Neuronal stem cell (in vitro differentiated cells): ENCODE data around the gene MLANA.

Source experiments
- DNase-seq: peaks from one replicate; pipeline ENCODE4 v3.0.0-alpha.2; 2013; ENCODE audit warnings: low spot score
- H2AFZ ChIP-seq: one replicate; pipeline ENCODE4 v1.6.1; 2013; ENCODE audit warnings: mild to moderate bottlenecking, low read length, inconsistent platforms
- H2AK5ac ChIP-seq: 2 replicates; pipeline ENCODE4 v1.6.1; 2013; ENCODE audit warnings: low read depth, mild to moderate bottlenecking, inconsistent platforms, low read length, moderate library complexity, mixed read lengths
- H2BK120ac ChIP-seq: 2 replicates; pipeline ENCODE4 v1.6.1; 2013; ENCODE audit warnings: low read depth, mild to moderate bottlenecking, inconsistent platforms, low read length, moderate library complexity, mixed read lengths
- H2BK12ac ChIP-seq: one replicate; pipeline ENCODE4 v1.6.1; 2013; ENCODE audit warnings: low read length, inconsistent platforms
- H2BK15ac ChIP-seq: 2 replicates; pipeline ENCODE4 v1.6.1; 2013; ENCODE audit warnings: mild to moderate bottlenecking, low read length, inconsistent platforms, mixed read lengths
- H2BK5ac ChIP-seq: one replicate; pipeline ENCODE4 v1.6.1; 2013; ENCODE audit warnings: inconsistent platforms, mild to moderate bottlenecking, low read length, moderate library complexity
- H3K14ac ChIP-seq: one replicate; pipeline ENCODE4 v1.6.1; 2013; ENCODE audit warnings: low read length, inconsistent platforms
- H3K18ac ChIP-seq: 2 replicates; pipeline ENCODE4 v1.6.1; 2013; ENCODE audit warnings: low read length, inconsistent platforms
- H3K23ac ChIP-seq: 2 replicates; pipeline ENCODE4 v1.6.1; 2013; ENCODE audit warnings: low read depth, mild to moderate bottlenecking, mixed read lengths, low read length, inconsistent platforms; ENCODE audit not compliant: poor library complexity
- H3K27ac ChIP-seq: replicated peaks from 3 replicates; pipeline ENCODE4 v1.5.1; 2013; ENCODE audit warnings: low read length, inconsistent platforms
- H3K27me3 ChIP-seq, 3 experiments: 2 replicates each; pipeline ENCODE4 v1.6.1; 2013; ENCODE audit warnings: low read length in 3 of 3, mild to moderate bottlenecking in 2 of 3, inconsistent platforms in 1 of 3, low read depth in 1 of 3, mixed read lengths in 1 of 3, moderate library complexity in 1 of 3; ENCODE audit not compliant: control insufficient read depth in 3 of 3, insufficient read depth in 3 of 3
- H3K36me3 ChIP-seq, 2 donors: replicated peaks in 1 of 2; 2 replicates each; pipeline ENCODE4 v1.6.1; 2013; ENCODE audit warnings: low read length in 2 of 2; ENCODE audit not compliant: control insufficient read depth in 2 of 2, insufficient read depth in 2 of 2
- H3K4ac ChIP-seq: 2 replicates; pipeline ENCODE4 v1.6.1; 2013; ENCODE audit warnings: inconsistent platforms, mild to moderate bottlenecking, low read length, moderate library complexity
- H3K4me1 ChIP-seq, 2 donors: 1 replicate in 1 of 2; 2 replicates in 1 of 2; pipeline ENCODE4 v1.6.1; 2013; ENCODE audit warnings: low read length in 2 of 2, low read depth in 1 of 2; ENCODE audit not compliant: control insufficient read depth in 2 of 2, insufficient read depth in 1 of 2
- H3K4me2 ChIP-seq: one replicate; pipeline ENCODE4 v1.6.1; 2013; ENCODE audit warnings: mild to moderate bottlenecking, low read length, inconsistent platforms; ENCODE audit not compliant: insufficient read depth, poor library complexity, severe bottlenecking
- H3K4me3 ChIP-seq, 2 donors: 2 replicates each; pipeline ENCODE4 v1.5.1; 2013; ENCODE audit warnings: low read length in 2 of 2, mild to moderate bottlenecking in 2 of 2, inconsistent platforms in 1 of 2, moderate library complexity in 1 of 2
- H3K79me1 ChIP-seq: one replicate; pipeline ENCODE4 v1.6.1; 2013; ENCODE audit warnings: low read depth, mild to moderate bottlenecking, inconsistent platforms, low read length, moderate library complexity
- H3K9ac ChIP-seq: one replicate; pipeline ENCODE4 v1.6.1; 2013; ENCODE audit warnings: mild to moderate bottlenecking, low read depth, low read length, inconsistent platforms; ENCODE audit not compliant: poor library complexity
- H3K9me3 ChIP-seq, 2 donors: replicated peaks in 1 of 2; 2 replicates each; pipeline versions ENCODE3 to v1.6.1; 2013; ENCODE audit warnings: low read length in 2 of 2, mild to moderate bottlenecking in 2 of 2, inconsistent platforms in 1 of 2, low read depth in 1 of 2, mixed read lengths in 1 of 2, moderate library complexity in 1 of 2; ENCODE audit not compliant: control insufficient read depth in 2 of 2, insufficient read depth in 1 of 2
- H4K8ac ChIP-seq: one replicate; pipeline ENCODE4 v1.6.1; 2013; ENCODE audit warnings: low read depth, mild to moderate bottlenecking, inconsistent platforms, low read length, moderate library complexity
- H4K91ac ChIP-seq: one replicate; pipeline ENCODE4 v1.6.1; 2013; ENCODE audit warnings: low read length, low read depth, mild to moderate bottlenecking, inconsistent platforms; ENCODE audit not compliant: poor library complexity
- WGBS, 2 donors: extraction: QIAGEN DNeasy Blood & Tissue Kit; methylation state at CpG; one replicate each; pipeline ENCODE4 v1.1.7; 2013; ENCODE audit warnings: missing lambda C conversion rate in 2 of 2, mixed read lengths in 1 of 2; ENCODE audit not compliant: insufficient read length in 2 of 2, insufficient replicate concordance in 1 of 2; ENCODE audit errors: extremely low coverage in 2 of 2; 5-methylcytosine and 5-hydroxymethylcytosine counted together

The MLANA gene

GRCh38 chr9:5843794-5844471 is 46.8 kb upstream of the MLANA start:
- Histone ChIP-seq H3K9ac (no peak overlapping the region), H4K91ac (no peak overlapping the region), H2BK5ac (no peak overlapping the region), H3K27ac (no peak overlapping the region), H3K4me1 (peaks cover 6 to 8% of the 10 kb centered on the region in 2 donors), H3K23ac (no peak overlapping the region), H3K27me3 (no peaks in the 10 kb centered on the region), H3K14ac (no peak overlapping the region), H3K4ac (no peak overlapping the region), H2BK12ac (no peak overlapping the region), H3K79me1 (no peaks in the 10 kb centered on the region), H3K4me3 (no peak overlapping the region), H3K18ac (no peak overlapping the region), H3K36me3 (no peaks in the 10 kb centered on the region), H3K9me3 (no peaks in the 10 kb centered on the region), H4K8ac (no peak overlapping the region), H2BK15ac (no peak overlapping the region), H2AFZ (peak overlapping the region; percentile 90), H2AK5ac (no peak overlapping the region), H3K4me2 (no peak overlapping the region), H2BK120ac (no peak overlapping the region)
- WGBS, 2 donors, result no CpG with 5 or more reads among the region's 8 CpGs
- no peak for DNase-seq

DNA sequence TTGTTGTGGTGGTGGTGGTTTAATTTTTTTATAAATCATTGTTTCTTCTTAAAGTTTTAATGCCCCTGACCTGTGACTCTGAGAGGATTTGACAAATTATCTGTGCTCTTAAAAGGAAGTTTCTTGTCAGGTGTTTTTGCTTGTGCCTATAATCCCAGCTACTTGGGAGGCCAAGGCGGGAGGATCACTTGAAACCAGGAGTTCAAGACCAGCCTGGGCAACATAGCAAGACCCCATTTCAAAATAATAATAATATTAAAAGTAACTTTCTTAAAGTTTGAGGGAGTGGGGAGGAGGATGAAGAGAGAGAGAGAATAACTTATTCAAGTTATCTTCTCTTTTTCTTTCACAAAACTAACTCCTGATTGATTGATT is 45.5 kb upstream of the MLANA start:
- no peak overlapping the region for H3K27ac ChIP-seq
- WGBS, 2 donors, result no CpG with 5 or more reads among the region's 1 CpG
- DNase-seq, result no peak
- no peak overlapping the region for H2BK5ac ChIP-seq
- no peak overlapping the region for H3K18ac ChIP-seq
- no peak overlapping the region for H3K4ac ChIP-seq
- H3K4me2 ChIP-seq, result no peak overlapping the region
- H3K36me3 ChIP-seq, result no peaks in the 10 kb centered on the region
- H3K4me3 ChIP-seq, result no peak overlapping the region
- H4K91ac ChIP-seq, result no peak overlapping the region
- H3K27me3 ChIP-seq, result no peaks in the 10 kb centered on the region
- no peak overlapping the region for H2AK5ac ChIP-seq
- H3K23ac ChIP-seq, result no peak overlapping the region
- no peak overlapping the region for H2BK120ac ChIP-seq
- no peak overlapping the region for H2BK12ac ChIP-seq
- no peak overlapping the region for H2AFZ ChIP-seq
- H3K14ac ChIP-seq, result no peak overlapping the region
- H4K8ac ChIP-seq, result no peak overlapping the region
- H3K9ac ChIP-seq, result no peak overlapping the region
- H3K4me1 ChIP-seq, result peaks cover 6 to 7% of the 10 kb centered on the region in 2 donors
- no peaks in the 10 kb centered on the region for H3K9me3 ChIP-seq
- H2BK15ac ChIP-seq, result no peak overlapping the region
- H3K79me1 ChIP-seq, result no peaks in the 10 kb centered on the region

- Histone ChIP-seq H4K8ac (no peak overlapping the region), H4K91ac (no peak overlapping the region), H3K14ac (no peak overlapping the region), H3K9me3 (no peaks in the 10 kb centered on the region), H2AFZ (no peak overlapping the region), H3K27me3 (no peaks in the 10 kb centered on the region), H3K27ac (no peak overlapping the region), H3K18ac (no peak overlapping the region), H3K79me1 (no peaks in the 10 kb centered on the region), H3K4me2 (no peak overlapping the region), H3K4ac (no peak overlapping the region), H2AK5ac (no peak overlapping the region), H2BK15ac (no peak overlapping the region), H3K4me1 (peaks cover 6 to 7% of the 10 kb centered on the region in 2 donors), H2BK5ac (peak overlapping the region; percentile 26), H3K4me3 (no peak overlapping the region), H3K9ac (no peak overlapping the region), H2BK120ac (no peak overlapping the region), H3K23ac (no peak overlapping the region), H3K36me3 (no peaks in the 10 kb centered on the region), H2BK12ac (no peak overlapping the region)
- DNase-seq, result no peak
- no CpG with 5 or more reads among the region's 1 CpG for WGBS, 2 donors
Observed at GRCh38 chr9:5846096-5846495, 44.6 kb upstream of the MLANA start.

DNA sequence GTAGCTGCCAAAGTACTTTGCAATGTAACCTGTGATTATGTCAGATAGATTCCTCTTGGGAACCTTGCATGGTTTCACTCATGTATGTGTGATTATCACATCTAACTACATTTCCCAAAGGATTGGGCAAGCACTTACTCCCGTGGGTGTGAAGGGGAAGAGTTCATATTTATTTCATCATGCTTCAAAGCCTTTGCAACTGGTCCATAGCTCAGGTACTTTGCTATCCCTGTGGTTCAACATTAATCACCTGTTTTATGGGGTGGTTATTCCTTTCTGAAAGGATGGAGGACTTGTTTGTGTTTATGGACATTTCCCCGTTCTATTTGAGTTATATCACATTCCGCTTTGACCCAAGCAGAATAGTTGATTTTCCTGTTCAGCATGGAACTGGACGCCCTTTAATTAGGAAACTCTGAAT is 44.2 kb upstream of the MLANA start:
- H3K27me3 ChIP-seq, result no peaks in the 10 kb centered on the region
- H3K14ac ChIP-seq, result no peak overlapping the region
- no peak overlapping the region for H3K4me2 ChIP-seq
- no peaks in the 10 kb centered on the region for H3K9me3 ChIP-seq
- no peak overlapping the region for H2AFZ ChIP-seq
- H3K23ac ChIP-seq, result no peak overlapping the region
- H3K9ac ChIP-seq, result no peak overlapping the region
- H4K91ac ChIP-seq, result no peak overlapping the region
- H3K4me1 ChIP-seq, result peaks cover 6 to 7% of the 10 kb centered on the region in 2 donors
- H3K4ac ChIP-seq, result no peak overlapping the region
- no peaks in the 10 kb centered on the region for H3K79me1 ChIP-seq
- H2BK120ac ChIP-seq, result no peak overlapping the region
- no peak overlapping the region for H3K18ac ChIP-seq
- H4K8ac ChIP-seq, result no peak overlapping the region
- no CpG with 5 or more reads among the region's 4 CpGs for WGBS, 2 donors
- H3K36me3 ChIP-seq, result no peaks in the 10 kb centered on the region
- H2BK12ac ChIP-seq, result no peak overlapping the region
- H3K4me3 ChIP-seq, result no peak overlapping the region
- no peak overlapping the region for H2AK5ac ChIP-seq
- H2BK15ac ChIP-seq, result no peak overlapping the region
- no peak overlapping the region for H3K27ac ChIP-seq
- no peak overlapping the region for H2BK5ac ChIP-seq
- DNase-seq, result no peak
